HG03280 (cell line): Measurements from ENCODE around the gene PDCL3.

Experiments
- ATAC-seq: cut with Tn5 transposase; IDR thresholded peaks from one replicate; pipeline ENCODE4 v1.9.1; 2021; ENCODE audit warnings: mild to moderate bottlenecking, moderate library complexity; ENCODE audit not compliant: unreplicated experiment

Gene PDCL3

GRCh38 chr2:100560216-100560830 is 2.5 kb upstream of the PDCL3 start:
- no peak for ATAC-seq

- no peak for ATAC-seq
Measured at GRCh38 chr2:100561191-100561590, 1.6 kb upstream of the PDCL3 start.

GRCh38 chr2:100563407-100564247 is 834 bp downstream of the PDCL3 start:
- ATAC-seq, result peak; percentile 11

GRCh38 chr2:100568989-100569388 is 6.2 kb downstream of the PDCL3 start:
- ATAC-seq, result peak; percentile 64

- ATAC-seq, result no peak
Measured at GRCh38 chr2:100571668-100572067, 8.9 kb downstream of the PDCL3 start.

GRCh38 chr2:100577777-100578176 is 15.0 kb downstream of the PDCL3 start:
- no peak for ATAC-seq

GRCh38 chr2:100580367-100581276 is 17.8 kb downstream of the PDCL3 start:
- peak; percentile 74 for ATAC-seq

- peak; percentile 10 for ATAC-seq
Measured at GRCh38 chr2:100581277-100581612, 18.5 kb downstream of the PDCL3 start.

GRCh38 chr2:100584816-100585215 is 22.0 kb downstream of the PDCL3 start:
- ATAC-seq, result no peak

- peak; percentile 92 for ATAC-seq
Measured at GRCh38 chr2:100588071-100588786, 25.4 kb downstream of the PDCL3 start.

- ATAC-seq, result no peak
Measured at GRCh38 chr2:100589527-100589926, 26.7 kb downstream of the PDCL3 start.

- ATAC-seq, result no peak
Measured at GRCh38 chr2:100592226-100592625, 29.4 kb downstream of the PDCL3 start.

GRCh38 chr2:100596465-100596864 is 33.7 kb downstream of the PDCL3 start:
- ATAC-seq, result no peak

- no peak for ATAC-seq
Measured at GRCh38 chr2:100599566-100599965, 36.8 kb downstream of the PDCL3 start.

- ATAC-seq, result no peak
Measured at GRCh38 chr2:100601661-100602060, 38.9 kb downstream of the PDCL3 start.

GRCh38 chr2:100603414-100603813 is 40.6 kb downstream of the PDCL3 start:
- ATAC-seq, result no peak

GRCh38 chr2:100603948-100604633 is 41.3 kb downstream of the PDCL3 start:
- ATAC-seq, result no peak

- no peak for ATAC-seq
Measured at GRCh38 chr2:100606332-100606725, 43.5 kb downstream of the PDCL3 start.

GRCh38 chr2:100606726-100607343 is 44.0 kb downstream of the PDCL3 start:
- no peak for ATAC-seq

- ATAC-seq, result no peak
Measured at GRCh38 chr2:100610381-100610831, 47.6 kb downstream of the PDCL3 start.
